ENCODE measurements around the gene FRMD5. TPM values are rescaled to one million over a fixed set of nuclear protein-coding genes. Genes with fewer than 3 reads are reported as not detected.

The FRMD5 gene
- polyA plus RNA-seq, 3 donors: not detected

- no peak overlapping the region for H3K4me3 Mint-ChIP-seq
- no peak for TF ChIP-seq CTCF (IDR thresholded peaks at IDR 0.05)
- no peak overlapping the region for H3K9ac ChIP-seq (ENCODE audit: insufficient read depth, low read length, poor library complexity, severe bottlenecking)
- H3K4me2 ChIP-seq (replicated peaks; ENCODE audit: extremely low read depth, low read length, poor library complexity, severe bottlenecking): no peak overlapping the region
- H3K4me3 ChIP-seq (replicated peaks in 1 of 3; ENCODE audit: low read depth in 2 of 3, low read length in 3 of 3): no peak overlapping the region
- H3K27me3 ChIP-seq (ENCODE audit: control insufficient read depth in 2 of 2, insufficient read depth in 2 of 2, low read length in 2 of 2): no peaks in the 10 kb centered on the region
- H3K36me3 ChIP-seq (replicated peaks in 1 of 2; ENCODE audit: control insufficient read depth in 1 of 2, insufficient read depth in 2 of 2, low read length in 2 of 2): no peaks in the 10 kb centered on the region
- no CpG with 5 or more reads among the region's 1 CpG for WGBS (ENCODE audit: insufficient coverage)
- DNase-seq: no peak
- intact Hi-C loops (cut with micrococcal nuclease): no loop called here
- H3K27ac ChIP-seq (ENCODE audit: low read depth in 1 of 2, low read length in 2 of 2): no peak overlapping the region
- no peak overlapping the region for H2AFZ ChIP-seq (ENCODE audit: insufficient read depth, low read depth, low read length, poor library complexity, severe bottlenecking)
- H3K4me1 ChIP-seq (ENCODE audit: control insufficient read depth in 1 of 2, insufficient read depth in 2 of 2, low read length in 2 of 2): no peaks in the 10 kb centered on the region
- H3K4me1 Mint-ChIP-seq: peaks cover 1% of the 10 kb centered on the region
- no peaks in the 10 kb centered on the region for H3K79me2 ChIP-seq (ENCODE audit: insufficient read depth, low read length)
- peaks cover 0 to 17% (median 9%) of the 10 kb centered on the region in 7 donors for H3K9me3 Mint-ChIP-seq
- H3K9me3 ChIP-seq (replicated peaks in 1 of 2; ENCODE audit: control insufficient read depth in 1 of 2, insufficient read depth in 1 of 2, low read length in 2 of 2): peaks cover 0 to 4% of the 10 kb centered on the region in 2 donors
- H4K20me1 ChIP-seq (ENCODE audit: insufficient read depth, low read length): no peaks in the 10 kb centered on the region
- no peaks in the 10 kb centered on the region for H3K36me3 Mint-ChIP-seq
- no peak overlapping the region for H3K27ac Mint-ChIP-seq
- H3K27me3 Mint-ChIP-seq (ENCODE audit: low read depth in 3 of 3): peaks cover 4 to 10% (median 7%) of the 10 kb centered on the region in 3 donors
Measured at GRCh38 chr15:43975770-43976169, 219.3 kb downstream of the FRMD5 start.

GRCh38 chr15:43975326-43975725 lies 219.7 kb downstream of the FRMD5 start:
- Histone ChIP-seq H3K36me3 (replicated peaks in 1 of 2; ENCODE audit: control insufficient read depth in 1 of 2, insufficient read depth in 2 of 2, low read length in 2 of 2) (no peaks in the 10 kb centered on the region), H3K4me3 (replicated peaks in 1 of 3; ENCODE audit: low read depth in 2 of 3, low read length in 3 of 3) (no peak overlapping the region), H3K79me2 (ENCODE audit: insufficient read depth, low read length) (no peaks in the 10 kb centered on the region), H3K9me3 (replicated peaks in 1 of 2; ENCODE audit: control insufficient read depth in 1 of 2, insufficient read depth in 1 of 2, low read length in 2 of 2) (peaks cover 0 to 4% of the 10 kb centered on the region in 2 donors), H3K27ac (ENCODE audit: low read depth in 1 of 2, low read length in 2 of 2) (no peak overlapping the region), H2AFZ (ENCODE audit: insufficient read depth, low read depth, low read length, poor library complexity, severe bottlenecking) (no peak overlapping the region), H4K20me1 (ENCODE audit: insufficient read depth, low read length) (no peaks in the 10 kb centered on the region), H3K9ac (ENCODE audit: insufficient read depth, low read length, poor library complexity, severe bottlenecking) (no peak overlapping the region), H3K4me2 (replicated peaks; ENCODE audit: extremely low read depth, low read length, poor library complexity, severe bottlenecking) (no peak overlapping the region), H3K27me3 (ENCODE audit: control insufficient read depth in 2 of 2, insufficient read depth in 2 of 2, low read length in 2 of 2) (no peaks in the 10 kb centered on the region), H3K4me1 (ENCODE audit: control insufficient read depth in 1 of 2, insufficient read depth in 2 of 2, low read length in 2 of 2) (no peaks in the 10 kb centered on the region)
- 100% methylated on average over 2 of the region's 4 CpGs for WGBS (ENCODE audit: insufficient coverage)
- Mint-ChIP-seq H3K4me3 (no peak overlapping the region), H3K36me3 (no peaks in the 10 kb centered on the region), H3K27me3 (ENCODE audit: low read depth in 3 of 3) (peaks cover 3 to 8% (median 7%) of the 10 kb centered on the region in 3 donors), H3K9me3 (peaks cover 0 to 17% (median 9%) of the 10 kb centered on the region in 7 donors), H3K4me1 (peaks cover 1% of the 10 kb centered on the region), H3K27ac (no peak overlapping the region)
- no peak for TF ChIP-seq CTCF (IDR thresholded peaks at IDR 0.05)
- DNase-seq: no peak
- intact Hi-C loops (cut with micrococcal nuclease): no loop called here
